Fibroblast of villous mesenchyme (primary cell): Measurements from ENCODE around the gene SPIN1. TPM values are rescaled to one million over a fixed set of nuclear protein-coding genes. Genes with fewer than 3 reads are reported as not detected.

ENCODE experiments used
- DNase-seq: peaks from one replicate; pipeline ENCODE4 v3.0.0-alpha.2; 2010; ENCODE audit warnings: low read depth
- H3K4me3 ChIP-seq: 2 replicates; pipeline ENCODE4 v1.5.1; 2011; ENCODE audit warnings: low read depth, mild to moderate bottlenecking, low read length
- total RNA-seq: library from RNA; depleted of rRNA; stranded (reverse); fragments of >200 nt; gene quantifications from 2 replicates; pipeline ENCODE4 v1.2.3, GENCODE V29; 2012
- TF ChIP-seq, protein P1 (sequence below): IDR thresholded peaks from 2 replicates; pipeline ENCODE4 v1.5.1; 2012; ENCODE audit warnings: low read depth, mild to moderate bottlenecking, low read length; ENCODE audit not compliant: insufficient read depth

The SPIN1 gene
- total RNA-seq, 1 donor, result 165 TPM

DNA sequence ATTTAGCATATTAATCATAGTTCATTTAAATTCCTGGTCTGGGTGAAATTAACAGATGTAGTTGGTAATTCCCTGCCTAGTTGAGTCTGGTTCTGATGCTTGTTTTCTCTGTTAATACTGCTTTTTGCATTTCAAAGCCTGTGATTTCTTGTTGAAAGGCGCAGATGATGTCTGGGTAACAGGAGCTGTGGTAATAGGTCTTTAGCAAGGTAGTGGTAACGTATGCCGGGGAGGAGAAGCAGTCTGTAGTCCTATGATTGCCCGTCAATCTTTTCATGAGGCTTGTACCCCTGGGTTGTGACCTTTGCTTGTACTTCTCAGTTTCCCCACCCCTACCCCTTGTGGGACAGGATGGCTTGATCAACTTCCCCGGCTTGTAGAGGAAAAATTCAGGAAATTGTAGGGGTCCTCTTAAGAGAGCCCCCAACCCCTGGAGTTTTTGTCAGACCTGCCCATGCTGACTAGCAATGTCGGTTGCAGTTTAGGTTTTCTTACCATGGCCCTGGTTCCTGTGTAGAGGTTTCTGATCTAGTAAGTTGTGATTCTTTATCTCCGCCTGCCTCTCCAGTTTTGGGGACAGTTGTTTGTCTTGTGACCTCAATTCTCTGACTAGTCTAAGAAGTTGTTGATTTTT lies 55.4 kb downstream of the SPIN1 start:
- TF ChIP-seq, protein P1, sequence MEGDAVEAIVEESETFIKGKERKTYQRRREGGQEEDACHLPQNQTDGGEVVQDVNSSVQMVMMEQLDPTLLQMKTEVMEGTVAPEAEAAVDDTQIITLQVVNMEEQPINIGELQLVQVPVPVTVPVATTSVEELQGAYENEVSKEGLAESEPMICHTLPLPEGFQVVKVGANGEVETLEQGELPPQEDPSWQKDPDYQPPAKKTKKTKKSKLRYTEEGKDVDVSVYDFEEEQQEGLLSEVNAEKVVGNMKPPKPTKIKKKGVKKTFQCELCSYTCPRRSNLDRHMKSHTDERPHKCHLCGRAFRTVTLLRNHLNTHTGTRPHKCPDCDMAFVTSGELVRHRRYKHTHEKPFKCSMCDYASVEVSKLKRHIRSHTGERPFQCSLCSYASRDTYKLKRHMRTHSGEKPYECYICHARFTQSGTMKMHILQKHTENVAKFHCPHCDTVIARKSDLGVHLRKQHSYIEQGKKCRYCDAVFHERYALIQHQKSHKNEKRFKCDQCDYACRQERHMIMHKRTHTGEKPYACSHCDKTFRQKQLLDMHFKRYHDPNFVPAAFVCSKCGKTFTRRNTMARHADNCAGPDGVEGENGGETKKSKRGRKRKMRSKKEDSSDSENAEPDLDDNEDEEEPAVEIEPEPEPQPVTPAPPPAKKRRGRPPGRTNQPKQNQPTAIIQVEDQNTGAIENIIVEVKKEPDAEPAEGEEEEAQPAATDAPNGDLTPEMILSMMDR, result no peak
- no peak overlapping the region for H3K4me3 ChIP-seq
- DNase-seq, result no peak

DNA sequence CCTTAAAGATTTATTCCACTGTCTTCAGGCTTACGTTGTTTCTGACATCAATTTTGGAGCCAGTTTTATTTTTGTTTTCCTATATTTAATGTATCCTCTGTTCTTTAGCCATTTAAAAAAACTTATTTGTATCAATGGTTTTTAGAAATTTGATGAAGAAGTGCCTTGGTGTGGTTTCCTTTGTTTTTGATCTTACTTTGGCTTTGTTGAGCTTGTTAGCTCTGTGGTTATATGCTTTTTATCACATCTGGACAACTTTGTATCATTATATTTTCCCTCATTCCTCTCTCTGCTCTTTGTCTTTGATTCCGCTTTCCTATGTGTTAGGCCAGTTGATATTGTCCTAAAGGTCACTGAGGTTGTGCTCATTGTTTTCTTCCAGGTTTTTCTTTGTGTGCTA lies 58.5 kb downstream of the SPIN1 start:
- TF ChIP-seq, protein P1, result no peak
- no peak overlapping the region for H3K4me3 ChIP-seq
- DNase-seq, result no peak

DNA sequence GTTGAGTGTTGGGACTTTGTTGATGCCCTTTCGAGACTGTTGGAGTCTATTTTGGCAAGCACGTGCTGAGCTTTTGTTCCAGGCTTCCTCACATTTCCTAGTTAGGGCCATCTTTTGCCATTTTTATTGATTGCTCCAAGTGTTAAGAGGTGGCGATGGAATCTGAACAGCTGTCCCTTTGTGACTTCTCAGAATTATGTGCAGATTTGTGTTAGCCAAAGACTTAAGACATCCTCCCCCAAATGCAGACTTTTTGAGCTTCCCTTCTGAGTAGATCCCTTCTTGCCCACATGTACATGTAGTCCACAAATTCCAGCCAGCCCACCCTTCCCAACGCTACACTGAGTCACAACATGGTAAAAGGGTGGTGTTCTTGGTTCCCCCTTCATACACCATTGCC lies 59.2 kb downstream of the SPIN1 start:
- DNase-seq, result no peak
- H3K4me3 ChIP-seq, result no peak overlapping the region
- TF ChIP-seq, protein P1, result no peak

DNA sequence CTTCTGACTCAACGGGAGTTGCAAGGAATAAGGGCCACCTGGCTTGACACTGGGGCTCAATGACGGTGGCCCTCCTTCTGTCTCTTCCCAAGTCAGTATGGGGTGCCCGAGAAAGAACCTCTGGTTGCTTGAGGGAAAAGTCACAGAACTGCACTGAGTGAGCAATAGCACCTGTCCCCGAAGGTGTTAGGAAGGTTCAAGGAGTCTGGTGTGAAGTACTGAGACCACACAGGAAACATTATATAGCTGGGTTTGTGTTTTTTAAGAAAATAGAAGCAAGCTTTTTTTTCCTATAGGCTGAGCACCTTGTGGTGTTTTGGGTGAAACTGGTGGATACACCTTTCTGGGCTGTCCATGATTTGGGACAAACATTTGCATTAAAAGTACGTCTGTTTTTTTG lies 62.9 kb downstream of the SPIN1 start:
- no peak for DNase-seq
- no peak overlapping the region for H3K4me3 ChIP-seq
- TF ChIP-seq, protein P1, result no peak

DNA sequence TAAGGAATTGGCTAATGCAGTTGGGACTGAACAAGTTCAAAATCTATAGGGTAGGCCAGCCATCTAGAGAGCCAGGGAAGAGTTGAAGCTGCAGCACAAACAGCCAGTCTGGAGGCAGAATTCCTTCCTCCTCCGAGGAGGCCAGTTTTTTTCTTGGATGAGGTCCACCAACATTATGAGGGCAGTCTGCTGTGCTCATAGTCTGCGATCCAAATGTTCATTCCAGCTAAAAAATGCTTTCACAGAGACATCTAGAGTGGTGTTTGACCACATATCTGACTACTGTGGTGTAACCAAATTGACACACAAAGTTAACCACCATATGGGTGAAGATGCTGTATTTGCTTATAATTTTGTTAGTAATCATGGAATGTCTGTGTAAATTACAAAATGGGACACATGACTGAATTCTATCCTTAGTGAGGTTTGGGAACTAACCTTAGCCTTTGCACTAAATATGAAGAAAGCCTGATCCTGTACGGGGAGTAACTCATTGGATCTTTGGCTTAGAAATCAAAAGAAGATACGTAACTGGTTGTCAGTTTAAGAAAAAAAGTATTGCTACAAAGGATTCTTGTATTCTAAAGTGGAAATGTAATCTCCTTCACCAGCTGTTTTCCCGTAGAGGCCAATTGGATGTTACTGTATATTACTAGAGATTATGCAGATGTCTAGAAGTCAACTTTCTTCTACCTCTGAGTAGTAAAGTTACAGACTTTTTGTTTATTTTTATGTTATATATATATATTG lies 70.6 kb downstream of the SPIN1 start:
- peak; percentile 85 for DNase-seq
- no peak overlapping the region for H3K4me3 ChIP-seq
- TF ChIP-seq, protein P1, result no peak

DNA sequence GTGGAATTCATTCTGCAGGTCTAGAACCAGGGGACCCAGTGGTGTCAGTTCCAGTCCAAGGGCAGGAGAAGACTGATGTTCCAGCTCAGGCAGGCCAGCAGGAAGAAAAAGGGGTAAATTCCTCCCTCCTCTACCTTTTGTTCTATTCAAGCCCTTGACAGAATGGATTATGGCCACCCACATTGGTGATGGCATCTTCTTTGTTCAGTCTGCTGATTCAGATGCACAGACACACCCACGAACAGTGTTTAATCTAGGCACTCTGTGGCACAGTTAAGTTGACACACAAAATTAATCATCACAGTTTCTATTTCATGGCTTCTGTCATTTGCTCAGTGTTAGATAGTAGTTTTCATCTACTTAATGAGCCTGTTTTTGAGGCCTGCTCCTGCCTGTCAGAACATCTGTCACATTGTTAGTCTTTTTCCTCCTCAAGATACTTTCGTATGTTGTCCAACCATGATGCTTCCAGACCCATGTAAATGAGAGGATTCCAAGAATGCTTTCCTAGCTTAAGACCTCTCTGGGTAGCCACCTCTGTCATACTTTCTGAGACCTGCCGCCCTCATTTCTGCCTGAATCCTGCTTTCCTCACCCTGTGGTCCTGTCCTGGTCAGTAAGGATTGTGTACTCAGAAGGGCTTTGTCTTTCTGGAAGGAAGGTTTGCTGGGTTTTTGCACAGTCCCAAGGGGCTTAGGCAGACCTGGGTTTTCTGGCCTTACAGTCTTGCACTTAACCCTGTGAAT lies 72.5 kb downstream of the SPIN1 start:
- no peak overlapping the region for H3K4me3 ChIP-seq
- DNase-seq, result no peak
- TF ChIP-seq, protein P1, result no peak
